Stomach (tissue), 9 donors: ENCODE results near the gene KIFAP3. TPM values are rescaled to one million over a fixed set of nuclear protein-coding genes. Genes with fewer than 3 reads are reported as not detected.
"Not testable (repeated sequence)": the region's sequence is repeated elsewhere in the genome, so short reads cannot be mapped to it uniquely, and the experiment has no call there.

Experiments
- DNase-seq, 2 donors: peaks; one replicate each; pipeline versions ENCODE4 v3.0.0 to v3.0.0-alpha.2; 2013 to 2019
- H3K27ac ChIP-seq, 5 donors: fragments of 200-600 bp in 4 of 5; sonication (generic) in 4 of 5; one replicate each; pipeline ENCODE4 v1.5.1; 2013 to 2019; ENCODE audit warnings: mild to moderate bottlenecking in 1 of 5, moderate library complexity in 1 of 5
- H3K27me3 ChIP-seq, 3 donors: fragments of 200-600 bp; sonication (generic); one replicate each; pipeline ENCODE4 v1.5.1; 2017 to 2019; ENCODE audit warnings: mixed run types in 1 of 3
- H3K36me3 ChIP-seq, 4 donors: fragments of 200-600 bp; sonication (generic); 1 replicate in 3 of 4; 2 replicates in 1 of 4; pipeline ENCODE4 v1.5.1; 2016 to 2019
- H3K4me1 ChIP-seq, 4 donors: fragments of 200-600 bp; sonication (generic); one replicate each; pipeline ENCODE4 v1.5.1; 2016 to 2019
- H3K4me3 ChIP-seq, 4 donors: fragments of 200-600 bp; sonication (generic) in 3 of 4; one replicate each; pipeline ENCODE4 v1.5.1; 2016 to 2019; ENCODE audit warnings: mild to moderate bottlenecking in 1 of 4
- H3K9me3 ChIP-seq, 4 donors: fragments of 200-600 bp; sonication (generic); one replicate each; pipeline ENCODE4 v1.5.1; 2016 to 2019
- CTCF ChIP-seq, 7 experiments: fragments of 450-650 bp in 4 of 7; fragments of 200-600 bp in 3 of 7; sonication (generic) in 3 of 7; IDR thresholded peaks; one replicate each; pipeline ENCODE4 v1.5.1; 2016 to 2019; ENCODE audit warnings: antibody characterized with exemption in 7 of 7, control low read depth in 2 of 7, mild to moderate bottlenecking in 1 of 7
- EP300 ChIP-seq: sonication (generic); formaldehyde crosslinking; IDR thresholded peaks from one replicate; pipeline ENCODE4 v1.6.1; 2017; ENCODE audit warnings: antibody characterized with exemption
- POLR2A ChIP-seq, 4 donors: fragments of 450-650 bp; IDR thresholded peaks; one replicate each; pipeline ENCODE4 v1.6.1; 2016; ENCODE audit warnings: antibody characterized with exemption in 4 of 4, control low read depth in 2 of 4, mild to moderate bottlenecking in 1 of 4, moderate library complexity in 1 of 4
- POLR2AphosphoS5 ChIP-seq, 3 donors: sonication (generic); formaldehyde crosslinking; IDR thresholded peaks; one replicate each; pipeline ENCODE4 v1.6.1; 2016; ENCODE audit warnings: antibody characterized with exemption in 3 of 3
- WGBS, 5 donors: extraction: QIAGEN DNeasy Blood & Tissue Kit in 3 of 5; methylation state at CpG; one replicate each; pipeline versions ENCODE4 v1.1.5 to v1.1.7; 2013 to 2018; 5-methylcytosine and 5-hydroxymethylcytosine counted together
- intact Hi-C: fragments of 100-400 bp; cut with DNase I; formaldehyde crosslinking; loops from one replicate; pipeline ENCODE4 v1.15.1; 2023; ENCODE audit warnings: low total_unique reads
- polyA plus RNA-seq, 3 donors: library from polyadenylated mRNA; stranded (reverse); fragments of 200-250 nt; gene quantifications; one replicate each; pipeline ENCODE4 v1.2.3, GENCODE V29; 2013
- total RNA-seq, 5 donors: library from RNA; depleted of rRNA; stranded (reverse); fragments of >200 nt; gene quantifications; one replicate each; pipeline versions ENCODE4 v1.1.0 to v1.2.3, GENCODE V29; 2014 to 2016
- donor health status: healthy with polysubstance abuse.
- donor health status: Bipolar disorder and iron deficiency.
- donor health status: healthy.

KIFAP3 gene
- total and polyA plus RNA-seq, 8 donors = 6.3 to 40.9 (median 11.1) TPM

GRCh38 chr1:170068923-170069322, 5.6 kb downstream of the KIFAP3 start:
- no peaks in the 10 kb centered on the region for H3K36me3 ChIP-seq
- intact Hi-C loops = no loop called here
- H3K27ac ChIP-seq = peak overlapping the region in 1 of 5 donors; percentile 10
- H3K9me3 ChIP-seq = peaks cover 0 to 4% (median 0%) of the 10 kb centered on the region in 4 donors
- H3K27me3 ChIP-seq = no peaks in the 10 kb centered on the region
- no peak for DNase-seq
- no peak overlapping the region for H3K4me3 ChIP-seq
- peaks cover 7 to 32% (median 18%) of the 10 kb centered on the region in 4 donors for H3K4me1 ChIP-seq
- no peak for TF ChIP-seq POLR2AphosphoS5 (IDR thresholded peaks at IDR 0.05)
- TF ChIP-seq EP300 = no peak
- TF ChIP-seq CTCF (IDR thresholded peaks at IDR 0.05) = no peak
- no peak for TF ChIP-seq POLR2A (IDR thresholded peaks at IDR 0.05)

DNA sequence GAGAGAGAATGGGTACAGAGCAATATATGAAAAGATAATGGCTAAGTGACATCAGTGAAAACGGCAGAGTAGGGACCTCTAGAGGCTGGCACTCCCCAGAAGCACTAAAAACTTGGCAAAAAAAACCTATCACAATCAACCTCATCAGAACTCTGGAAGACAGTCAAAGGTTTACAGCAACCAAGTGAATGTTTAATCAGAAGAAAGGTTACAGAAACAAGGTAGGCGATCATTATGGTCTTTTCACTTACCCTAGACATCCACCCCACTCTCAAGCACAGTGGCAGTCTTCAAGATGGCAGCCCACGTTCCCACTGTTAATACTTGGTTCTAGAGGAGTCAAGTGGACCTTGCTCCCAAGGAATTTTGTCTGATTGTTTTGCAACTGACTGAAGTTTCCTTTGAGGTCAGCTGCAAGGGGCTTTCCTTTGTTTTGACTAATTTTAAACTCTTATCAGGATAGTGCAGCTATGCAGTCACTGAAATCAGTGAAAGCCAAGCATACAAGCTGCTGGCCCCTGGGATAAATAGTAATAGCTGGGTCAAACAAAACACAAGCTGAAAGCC, 7.2 kb downstream of the KIFAP3 start:
- H3K4me3 ChIP-seq = no peak overlapping the region
- H3K4me1 ChIP-seq = peaks cover 0 to 16% (median 5%) of the 10 kb centered on the region in 4 donors
- H3K27me3 ChIP-seq = no peaks in the 10 kb centered on the region
- no peak for DNase-seq
- WGBS, 5 donors = 69 to 77% (median 73%) methylated on average over 3 of the region's 3 CpGs
- no peaks in the 10 kb centered on the region for H3K36me3 ChIP-seq
- no peak overlapping the region for H3K27ac ChIP-seq
- H3K9me3 ChIP-seq = peaks cover 0 to 4% (median 0%) of the 10 kb centered on the region in 4 donors
- intact Hi-C loops = no loop called here
- TF ChIP-seq POLR2A (IDR thresholded peaks at IDR 0.05) (no peak), POLR2AphosphoS5 (IDR thresholded peaks at IDR 0.05) (no peak), CTCF (IDR thresholded peaks at IDR 0.05) (no peak), EP300 (no peak)

DNA sequence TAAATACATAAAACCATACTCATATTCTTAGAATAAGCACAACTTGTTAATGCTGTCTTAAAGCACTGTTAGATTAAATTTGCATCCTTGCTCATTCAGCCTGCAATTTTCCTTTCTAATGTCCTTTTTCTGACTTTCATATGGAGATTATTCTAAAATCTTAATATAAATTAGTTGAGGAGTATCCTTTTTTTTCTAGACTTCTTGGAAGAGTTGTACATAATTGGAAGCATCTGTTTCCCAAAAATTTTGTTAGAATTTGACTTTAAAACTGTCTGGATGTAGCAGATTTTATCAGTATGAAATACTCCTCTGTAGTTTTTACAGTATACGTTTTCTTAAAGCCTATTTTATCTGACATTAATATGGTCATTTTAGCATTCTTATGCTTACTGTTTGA, 9.7 kb downstream of the KIFAP3 start:
- WGBS, 5 donors = 82 to 97% (median 93%) methylated on average over 1 of the region's 1 CpG
- Histone ChIP-seq H3K36me3 (no peaks in the 10 kb centered on the region), H3K9me3 (no peaks in the 10 kb centered on the region), H3K27me3 (no peaks in the 10 kb centered on the region), H3K4me1 (peaks cover 0 to 7% (median 2%) of the 10 kb centered on the region in 4 donors), H3K4me3 (no peak overlapping the region), H3K27ac (no peak overlapping the region)
- no peak for DNase-seq
- intact Hi-C loops = no loop called here
- no peak for TF ChIP-seq POLR2A (IDR thresholded peaks at IDR 0.05)
- no peak for TF ChIP-seq CTCF (IDR thresholded peaks at IDR 0.05)
- no peak for TF ChIP-seq POLR2AphosphoS5 (IDR thresholded peaks at IDR 0.05)
- no peak for TF ChIP-seq EP300

DNA sequence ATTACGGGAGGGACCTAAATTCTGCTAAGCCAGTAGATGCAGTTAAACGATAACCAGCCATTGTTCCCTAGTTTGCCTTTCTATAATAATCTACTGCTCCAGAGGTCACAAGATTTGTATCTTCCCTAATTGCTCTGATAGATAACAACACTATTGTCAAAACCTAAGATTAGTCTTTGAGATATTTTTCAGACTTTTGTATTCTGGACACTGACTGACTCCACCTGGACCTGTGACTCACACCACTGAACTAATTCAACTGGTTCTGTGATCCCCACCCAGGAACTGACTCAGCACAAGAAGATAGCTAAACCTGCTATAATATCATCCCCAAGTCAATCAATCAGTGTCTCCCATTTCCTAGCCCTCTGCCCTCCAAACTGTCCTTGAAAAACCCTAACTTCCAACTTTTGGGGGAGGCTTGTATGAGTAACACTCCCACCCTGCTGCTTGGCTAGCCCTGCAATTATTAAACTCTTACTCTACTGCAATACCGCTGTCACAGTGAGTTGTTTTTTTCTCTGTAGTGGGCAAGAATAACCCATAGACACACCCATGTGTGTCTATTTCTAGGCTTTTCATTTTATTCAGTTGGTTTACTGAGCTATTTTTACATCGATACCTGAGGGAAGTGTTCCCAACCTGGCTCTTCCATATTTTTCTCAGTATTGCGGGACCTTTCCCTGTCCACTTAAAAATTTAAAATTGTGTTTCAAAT, 11.2 kb downstream of the KIFAP3 start:
- Histone ChIP-seq H3K27me3 (no peaks in the 10 kb centered on the region), H3K36me3 (no peaks in the 10 kb centered on the region), H3K4me1 (peaks cover 0 to 7% (median 2%) of the 10 kb centered on the region in 4 donors), H3K9me3 (no peaks in the 10 kb centered on the region), H3K27ac (no peak overlapping the region), H3K4me3 (no peak overlapping the region)
- intact Hi-C loops = no loop called here
- TF ChIP-seq POLR2A (IDR thresholded peaks at IDR 0.05) = no peak
- no peak for TF ChIP-seq CTCF (IDR thresholded peaks at IDR 0.05)
- no peak for TF ChIP-seq POLR2AphosphoS5 (IDR thresholded peaks at IDR 0.05)
- TF ChIP-seq EP300 = no peak
- 83 to 90% (median 87%) methylated on average over 5 of the region's 5 CpGs for WGBS, 5 donors
- DNase-seq = no peak

DNA sequence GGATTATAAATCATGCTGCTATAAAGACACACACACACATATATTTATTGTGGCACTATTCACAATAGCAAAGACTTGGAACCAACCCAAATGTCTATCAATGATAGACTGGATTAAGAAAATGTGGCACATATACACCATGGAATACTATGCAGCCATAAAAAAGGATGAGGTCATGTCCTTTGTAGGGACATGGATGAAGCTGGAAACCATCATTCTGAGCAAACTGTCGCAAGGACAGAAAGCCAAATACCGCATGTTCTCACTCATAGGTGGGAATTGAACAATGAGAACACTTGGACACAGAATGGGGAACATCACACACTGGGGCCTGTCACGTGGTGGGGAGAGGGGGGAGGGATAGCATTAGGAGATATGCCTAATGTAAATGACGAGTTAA, 12.8 kb downstream of the KIFAP3 start:
- H3K4me1 ChIP-seq, H3K27me3 ChIP-seq, H3K36me3 ChIP-seq, intact Hi-C loops, H3K9me3 ChIP-seq, H3K4me3 ChIP-seq, DNase-seq, H3K27ac ChIP-seq: not testable (repeated sequence)
- WGBS, 5 donors = 83 to 96% (median 92%) methylated on average over 4 of the region's 4 CpGs

DNA sequence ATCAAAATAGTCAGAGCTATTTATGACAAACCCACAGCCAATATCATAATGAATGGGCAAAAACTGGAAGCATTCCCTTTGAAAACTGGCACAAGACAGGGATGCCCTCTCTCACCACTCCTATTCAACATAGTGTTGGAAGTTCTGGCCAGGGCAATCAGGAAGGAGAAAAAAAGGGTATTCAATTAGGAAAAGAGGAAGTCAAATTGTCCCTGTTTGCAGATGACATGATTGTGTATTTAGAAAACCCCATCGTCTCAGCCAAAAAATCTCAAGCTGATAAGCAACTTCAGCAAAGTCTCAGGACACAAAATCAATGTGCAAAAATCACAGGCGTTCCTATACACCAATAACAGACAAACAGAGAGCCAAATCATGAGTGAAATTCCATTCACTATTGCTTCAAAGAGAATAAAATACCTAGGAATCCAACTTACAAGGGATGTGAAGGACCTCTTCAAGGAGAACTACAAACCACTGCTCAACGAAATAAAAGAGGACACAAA, 14.4 kb downstream of the KIFAP3 start:
- H3K4me3 ChIP-seq, H3K27me3 ChIP-seq, H3K36me3 ChIP-seq, H3K4me1 ChIP-seq, H3K27ac ChIP-seq, H3K9me3 ChIP-seq, DNase-seq, intact Hi-C loops: not testable (repeated sequence)
- 69 to 84% (median 77%) methylated on average over 2 to 3 of the region's 3 CpGs for WGBS, 5 donors
